ENCODE results near the gene HS3ST3A1.

DNA sequence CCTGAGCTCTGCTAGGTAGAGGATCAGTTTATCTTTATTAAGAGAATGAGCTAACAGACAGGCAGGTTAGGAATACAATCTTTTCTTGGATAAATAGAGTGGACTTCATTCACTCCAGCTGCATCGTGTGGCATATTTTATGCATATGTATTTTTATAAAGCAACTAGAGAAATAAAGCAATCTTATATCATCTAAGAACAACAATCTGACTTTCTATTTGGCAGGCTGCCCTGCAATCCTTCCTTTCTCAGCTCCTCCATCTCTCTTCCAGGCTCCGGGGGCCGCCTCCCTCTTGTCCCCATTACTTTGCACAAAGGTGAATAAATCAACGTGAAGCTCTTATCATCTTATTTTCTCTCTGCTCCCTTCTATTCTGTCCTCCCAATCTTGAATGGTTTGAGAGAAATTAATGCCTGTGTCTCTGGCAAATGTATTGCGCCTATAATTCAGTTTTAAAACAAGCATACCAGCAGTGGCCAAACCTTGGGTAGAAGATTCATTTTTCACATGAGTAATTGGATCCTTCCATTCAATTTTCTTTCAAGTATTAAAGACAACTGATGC lies 64.5 kb downstream of the HS3ST3A1 start:
- TF ChIP-seq POLR2A (IDR thresholded peaks at IDR 0.05; ENCODE audit: low read length) (no peak), GATA1 (IDR thresholded peaks at IDR 0.05; ENCODE audit: low read depth, low read length) (no peak)
